ENCODE data around the gene ITGB1.
A peak's percentile ranks its signal among the peaks of the same experiment; 100 is the strongest.

Gene ITGB1

GRCh38 chr10:32971536-32972091, 13.6 kb upstream of the ITGB1 start:
- no peaks in the 10 kb centered on the region for H3K9me2 ChIP-seq (ENCODE audit: low read depth, low read length)
- H4K20me1 ChIP-seq (ENCODE audit: insufficient read depth, low read length), result no peaks in the 10 kb centered on the region
- peaks cover 52% of the 10 kb centered on the region for H3K4me1 ChIP-seq (ENCODE audit: insufficient read depth, low read length, severe bottlenecking)
- no peaks in the 10 kb centered on the region for H3K36me3 ChIP-seq (ENCODE audit: insufficient read depth, low read length)
- TF ChIP-seq, protein P1, sequence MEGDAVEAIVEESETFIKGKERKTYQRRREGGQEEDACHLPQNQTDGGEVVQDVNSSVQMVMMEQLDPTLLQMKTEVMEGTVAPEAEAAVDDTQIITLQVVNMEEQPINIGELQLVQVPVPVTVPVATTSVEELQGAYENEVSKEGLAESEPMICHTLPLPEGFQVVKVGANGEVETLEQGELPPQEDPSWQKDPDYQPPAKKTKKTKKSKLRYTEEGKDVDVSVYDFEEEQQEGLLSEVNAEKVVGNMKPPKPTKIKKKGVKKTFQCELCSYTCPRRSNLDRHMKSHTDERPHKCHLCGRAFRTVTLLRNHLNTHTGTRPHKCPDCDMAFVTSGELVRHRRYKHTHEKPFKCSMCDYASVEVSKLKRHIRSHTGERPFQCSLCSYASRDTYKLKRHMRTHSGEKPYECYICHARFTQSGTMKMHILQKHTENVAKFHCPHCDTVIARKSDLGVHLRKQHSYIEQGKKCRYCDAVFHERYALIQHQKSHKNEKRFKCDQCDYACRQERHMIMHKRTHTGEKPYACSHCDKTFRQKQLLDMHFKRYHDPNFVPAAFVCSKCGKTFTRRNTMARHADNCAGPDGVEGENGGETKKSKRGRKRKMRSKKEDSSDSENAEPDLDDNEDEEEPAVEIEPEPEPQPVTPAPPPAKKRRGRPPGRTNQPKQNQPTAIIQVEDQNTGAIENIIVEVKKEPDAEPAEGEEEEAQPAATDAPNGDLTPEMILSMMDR (IDR thresholded peaks at IDR 0.05; ENCODE audit: low read length), result no peak
- no peak for TF ChIP-seq EZH2 (IDR thresholded peaks at IDR 0.05; ENCODE audit: borderline replicate concordance, low read length)
- no peaks in the 10 kb centered on the region for H3K9me3 ChIP-seq (ENCODE audit: low read length)
- H3K4me3 ChIP-seq (ENCODE audit: low read depth, low read length, poor library complexity, severe bottlenecking), result peak overlapping the region; percentile 35
- peak overlapping the region; percentile 34; the same call in 1 of the 2 replicates for H3K9ac ChIP-seq (ENCODE audit: low read length)
- H3K27me3 ChIP-seq (ENCODE audit: insufficient read depth, low read length), result no peaks in the 10 kb centered on the region
- H3F3A ChIP-seq (ENCODE audit: insufficient read depth, low read length), result no peaks in the 10 kb centered on the region
- H3K79me2 ChIP-seq (ENCODE audit: insufficient read depth, low read length), result no peaks in the 10 kb centered on the region
- peak overlapping the region; percentile 52 for H3K4me2 ChIP-seq (ENCODE audit: low read length)
- peak overlapping the region; percentile 92 for H3K27ac ChIP-seq (ENCODE audit: low read depth, low read length, poor library complexity, severe bottlenecking)
- no peak overlapping the region for H2AFZ ChIP-seq (ENCODE audit: low read length)

GRCh38 chr10:32970910-32971309, 12.9 kb upstream of the ITGB1 start:
- no peak for TF ChIP-seq EZH2 (IDR thresholded peaks at IDR 0.05; ENCODE audit: borderline replicate concordance, low read length)
- TF ChIP-seq, protein P1 (IDR thresholded peaks at IDR 0.05; ENCODE audit: low read length), result no peak
- Histone ChIP-seq H3F3A (ENCODE audit: insufficient read depth, low read length) (no peaks in the 10 kb centered on the region), H3K4me2 (ENCODE audit: low read length) (peak overlapping the region; percentile 52), H3K79me2 (ENCODE audit: insufficient read depth, low read length) (no peaks in the 10 kb centered on the region), H3K36me3 (ENCODE audit: insufficient read depth, low read length) (no peaks in the 10 kb centered on the region), H3K4me3 (ENCODE audit: low read depth, low read length, poor library complexity, severe bottlenecking) (no peak overlapping the region), H2AFZ (ENCODE audit: low read length) (no peak overlapping the region), H3K4me1 (ENCODE audit: insufficient read depth, low read length, severe bottlenecking) (peaks cover 52% of the 10 kb centered on the region), H3K9me2 (ENCODE audit: low read depth, low read length) (no peaks in the 10 kb centered on the region), H3K27me3 (ENCODE audit: insufficient read depth, low read length) (no peaks in the 10 kb centered on the region), H3K27ac (ENCODE audit: low read depth, low read length, poor library complexity, severe bottlenecking) (peak overlapping the region; percentile 92), H4K20me1 (ENCODE audit: insufficient read depth, low read length) (no peaks in the 10 kb centered on the region), H3K9me3 (ENCODE audit: low read length) (0 out of 2 replicates have a peak, but pooled peaks cover under 1% of the 10 kb centered on the region), H3K9ac (ENCODE audit: low read length) (peak overlapping the region; percentile 34; the same call in 1 of the 2 replicates)

DNA sequence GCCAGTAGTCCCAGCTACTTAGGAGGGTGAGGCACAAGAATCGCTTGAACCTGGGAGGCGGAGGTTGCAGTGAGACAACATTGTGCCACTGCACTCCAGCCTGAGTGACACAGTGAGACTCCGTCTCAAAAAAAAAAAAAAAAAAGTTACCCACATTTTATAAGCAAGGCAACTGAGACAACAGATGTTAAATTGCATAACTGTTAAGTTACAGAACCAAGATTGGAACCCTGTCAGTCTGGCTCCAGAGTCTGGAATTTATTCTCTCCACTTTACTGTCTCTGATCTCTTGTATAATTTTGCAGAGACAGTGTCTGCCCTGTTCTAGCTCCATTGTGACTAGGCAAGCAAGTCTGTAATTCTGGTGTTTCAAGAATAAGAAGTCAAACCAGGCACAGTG, 6.2 kb upstream of the ITGB1 start:
- no peaks in the 10 kb centered on the region for H3K36me3 ChIP-seq (ENCODE audit: insufficient read depth, low read length)
- no peaks in the 10 kb centered on the region for H3K9me2 ChIP-seq (ENCODE audit: low read depth, low read length)
- no peak for TF ChIP-seq EZH2 (IDR thresholded peaks at IDR 0.05; ENCODE audit: borderline replicate concordance, low read length)
- TF ChIP-seq, protein P1 (IDR thresholded peaks at IDR 0.05; ENCODE audit: low read length), result no peak
- no peaks in the 10 kb centered on the region for H3K79me2 ChIP-seq (ENCODE audit: insufficient read depth, low read length)
- H2AFZ ChIP-seq (ENCODE audit: low read length), result no peak overlapping the region
- H3K9me3 ChIP-seq (ENCODE audit: low read length), result peaks cover 4% of the 10 kb centered on the region; the same call in 1 of the 2 replicates
- peaks cover 41% of the 10 kb centered on the region for H3K4me1 ChIP-seq (ENCODE audit: insufficient read depth, low read length, severe bottlenecking)
- H3F3A ChIP-seq (ENCODE audit: insufficient read depth, low read length), result no peaks in the 10 kb centered on the region
- H3K4me2 ChIP-seq (ENCODE audit: low read length), result no peak overlapping the region
- H3K4me3 ChIP-seq (ENCODE audit: low read depth, low read length, poor library complexity, severe bottlenecking), result no peak overlapping the region
- no peaks in the 10 kb centered on the region for H4K20me1 ChIP-seq (ENCODE audit: insufficient read depth, low read length)
- no peak overlapping the region for H3K9ac ChIP-seq (ENCODE audit: low read length)
- no peak overlapping the region for H3K27ac ChIP-seq (ENCODE audit: low read depth, low read length, poor library complexity, severe bottlenecking)
- no peaks in the 10 kb centered on the region for H3K27me3 ChIP-seq (ENCODE audit: insufficient read depth, low read length)

Data from OCI-LY1 (cell line).